Activated naive CD4-positive, alpha-beta T cell treated with anti-CD3 and anti-CD28 coated beads, Interleukin-2, amount 10 ng/mL, durations not matched to agents 7 days and 5 days (primary cell): Measurements from ENCODE around the gene HSD17B12.

Experiments used
- CTCF ChIA-PET: fragments of 350-600 bp; sonication (Branson Sonifier 250); formaldehyde crosslinking; loops from one replicate; lab custom pipeline; 2021; ENCODE audit warnings: antibody characterized with exemption; lab: Charles Lee
- DNase-seq: peaks from one replicate; pipeline ENCODE4 v3.0.0-alpha.2; 2020
- H3K27ac Mint-ChIP-seq: one replicate; pipeline ENCODE4 v1.8.0; 2021; ENCODE audit warnings: mild to moderate bottlenecking, moderate library complexity, mixed read lengths
- H3K27me3 Mint-ChIP-seq: one replicate; pipeline ENCODE4 v1.8.0; 2021; ENCODE audit warnings: mild to moderate bottlenecking, mixed read lengths
- H3K36me3 Mint-ChIP-seq: one replicate; pipeline ENCODE4 v1.8.0; 2021; ENCODE audit warnings: mixed read lengths
- H3K4me1 Mint-ChIP-seq: one replicate; pipeline ENCODE4 v1.8.0; 2021; ENCODE audit warnings: mixed read lengths
- H3K4me3 Mint-ChIP-seq: one replicate; pipeline ENCODE4 v1.8.0; 2021; ENCODE audit warnings: mild to moderate bottlenecking, moderate library complexity, mixed read lengths
- H3K9me3 Mint-ChIP-seq: one replicate; pipeline ENCODE4 v1.8.0; 2021; ENCODE audit warnings: mixed read lengths

HSD17B12 gene

DNA sequence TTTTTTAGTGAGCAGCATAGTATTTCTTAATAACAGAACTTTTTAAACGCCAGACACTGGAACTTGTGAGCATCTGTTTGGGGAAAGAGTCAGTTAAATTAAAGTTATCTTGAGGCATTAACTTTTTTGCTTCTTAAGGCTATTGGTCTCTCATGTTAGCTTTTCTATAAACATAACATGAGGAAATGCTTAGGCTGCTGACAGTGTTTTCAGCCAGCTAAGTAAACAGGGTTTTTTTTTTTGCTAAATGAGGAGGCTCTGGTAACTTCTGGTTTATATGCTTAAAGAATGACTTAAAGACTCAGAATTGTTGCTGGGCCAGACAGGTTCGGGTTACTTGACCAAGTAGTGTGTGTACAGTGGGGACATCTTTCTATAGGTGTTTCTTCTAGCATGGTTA is 104.3 kb downstream of the HSD17B12 start:
- Mint-ChIP-seq H3K4me3 (no peak overlapping the region), H3K9me3 (peaks cover 14% of the 10 kb centered on the region), H3K36me3 (peaks cover 16% of the 10 kb centered on the region), H3K4me1 (peaks cover 2% of the 10 kb centered on the region), H3K27me3 (no peaks in the 10 kb centered on the region), H3K27ac (no peak overlapping the region)
- no peak for DNase-seq
- CTCF ChIA-PET = no interaction called here

- H3K4me1 Mint-ChIP-seq = peaks cover 2% of the 10 kb centered on the region
- H3K27me3 Mint-ChIP-seq = no peaks in the 10 kb centered on the region
- DNase-seq = no peak
- peaks cover 16% of the 10 kb centered on the region for H3K36me3 Mint-ChIP-seq
- peaks cover 14% of the 10 kb centered on the region for H3K9me3 Mint-ChIP-seq
- no peak overlapping the region for H3K4me3 Mint-ChIP-seq
- no peak overlapping the region for H3K27ac Mint-ChIP-seq
- CTCF ChIA-PET = no interaction called here
These were observed 104.8 kb downstream of the HSD17B12 start for GRCh38 chr11:43785318-43785717.

GRCh38 chr11:43786016-43786415 is 105.5 kb downstream of the HSD17B12 start:
- Mint-ChIP-seq H3K27ac (no peak overlapping the region), H3K27me3 (no peaks in the 10 kb centered on the region), H3K4me1 (peaks cover 2% of the 10 kb centered on the region), H3K36me3 (peaks cover 15% of the 10 kb centered on the region), H3K9me3 (peaks cover 14% of the 10 kb centered on the region), H3K4me3 (no peak overlapping the region)
- CTCF ChIA-PET = no interaction called here
- no peak for DNase-seq

GRCh38 chr11:43787824-43788223 is 107.3 kb downstream of the HSD17B12 start:
- Mint-ChIP-seq H3K4me1 (peaks cover 2% of the 10 kb centered on the region), H3K27me3 (no peaks in the 10 kb centered on the region), H3K9me3 (peaks cover 14% of the 10 kb centered on the region), H3K36me3 (peaks cover 14% of the 10 kb centered on the region), H3K4me3 (no peak overlapping the region), H3K27ac (no peak overlapping the region)
- CTCF ChIA-PET = interaction anchor here (0.7 kb wide), 1 partner anchor 38 kb away, joined by 3 read pairs; no protein-coding TSS in a partner anchor
- no peak for DNase-seq

DNA sequence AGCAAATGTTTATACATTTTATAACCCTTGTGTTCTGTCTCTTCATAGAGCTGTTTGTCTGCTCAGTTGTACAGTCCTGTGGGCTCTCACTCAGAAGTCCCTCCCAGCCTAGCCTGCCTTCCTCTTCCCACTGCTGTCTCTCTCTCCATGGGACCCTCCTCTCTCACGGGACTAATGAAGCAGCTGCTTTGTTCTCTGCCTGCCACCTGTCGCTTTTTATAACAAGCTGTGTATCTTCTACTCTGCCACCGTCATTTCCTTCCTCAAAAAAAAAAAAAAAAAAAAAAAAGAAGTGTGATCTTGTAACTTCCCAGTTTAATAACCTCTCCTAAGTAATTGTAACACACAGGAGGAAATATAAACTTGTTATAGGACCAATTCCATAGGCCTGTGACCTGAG is 107.9 kb downstream of the HSD17B12 start:
- CTCF ChIA-PET = interaction anchor here (0.7 kb wide), 1 partner anchor 38 kb away, joined by 3 read pairs; no protein-coding TSS in a partner anchor
- peaks cover 13% of the 10 kb centered on the region for H3K9me3 Mint-ChIP-seq
- H3K4me1 Mint-ChIP-seq = peaks cover 2% of the 10 kb centered on the region
- H3K4me3 Mint-ChIP-seq = no peak overlapping the region
- no peak for DNase-seq
- no peaks in the 10 kb centered on the region for H3K27me3 Mint-ChIP-seq
- no peak overlapping the region for H3K27ac Mint-ChIP-seq
- H3K36me3 Mint-ChIP-seq = peaks cover 14% of the 10 kb centered on the region

GRCh38 chr11:43789700-43790443 is 109.3 kb downstream of the HSD17B12 start:
- H3K27me3 Mint-ChIP-seq = no peaks in the 10 kb centered on the region
- peaks cover 2% of the 10 kb centered on the region for H3K4me1 Mint-ChIP-seq
- H3K36me3 Mint-ChIP-seq = peaks cover 6% of the 10 kb centered on the region
- CTCF ChIA-PET = no interaction called here
- DNase-seq = no peak
- peaks cover 3% of the 10 kb centered on the region for H3K9me3 Mint-ChIP-seq
- no peak overlapping the region for H3K4me3 Mint-ChIP-seq
- no peak overlapping the region for H3K27ac Mint-ChIP-seq

DNA sequence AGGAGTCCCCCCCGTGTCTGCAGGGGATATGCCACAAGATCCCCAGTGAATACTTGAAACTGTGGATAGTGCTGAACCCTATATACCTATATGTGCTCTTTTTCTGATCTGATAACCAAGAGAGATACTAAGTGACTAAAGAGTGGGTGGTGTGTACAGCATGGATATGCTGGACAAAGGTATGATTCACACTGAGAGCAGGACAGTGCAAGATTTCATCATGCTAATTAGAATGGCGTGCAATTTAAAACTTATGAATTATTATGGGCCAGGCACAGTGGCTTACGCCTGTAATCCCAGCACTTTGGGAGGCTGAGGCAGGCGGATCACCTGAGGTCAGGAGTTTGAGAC is 109.9 kb downstream of the HSD17B12 start:
- Mint-ChIP-seq H3K9me3 (no peaks in the 10 kb centered on the region), H3K27me3 (no peaks in the 10 kb centered on the region), H3K4me1 (peaks cover 2% of the 10 kb centered on the region), H3K4me3 (no peak overlapping the region), H3K36me3 (peaks cover 6% of the 10 kb centered on the region), H3K27ac (no peak overlapping the region)
- no peak for DNase-seq
- CTCF ChIA-PET = no interaction called here

- Mint-ChIP-seq H3K27me3 (no peaks in the 10 kb centered on the region), H3K36me3 (peaks cover 15% of the 10 kb centered on the region), H3K4me1 (no peaks in the 10 kb centered on the region), H3K27ac (no peak overlapping the region), H3K9me3 (no peaks in the 10 kb centered on the region), H3K4me3 (no peak overlapping the region)
- CTCF ChIA-PET = no interaction called here
- DNase-seq = no peak
These were observed 116.8 kb downstream of the HSD17B12 start for GRCh38 chr11:43797337-43797736.

GRCh38 chr11:43797866-43798265 is 117.3 kb downstream of the HSD17B12 start:
- Mint-ChIP-seq H3K27ac (no peak overlapping the region), H3K9me3 (no peaks in the 10 kb centered on the region), H3K27me3 (no peaks in the 10 kb centered on the region), H3K4me3 (no peak overlapping the region), H3K4me1 (no peaks in the 10 kb centered on the region), H3K36me3 (peaks cover 15% of the 10 kb centered on the region)
- CTCF ChIA-PET = no interaction called here
- no peak for DNase-seq

GRCh38 chr11:43802509-43802908 is 122.0 kb downstream of the HSD17B12 start:
- H3K27me3 Mint-ChIP-seq = no peaks in the 10 kb centered on the region
- CTCF ChIA-PET = no interaction called here

DNA sequence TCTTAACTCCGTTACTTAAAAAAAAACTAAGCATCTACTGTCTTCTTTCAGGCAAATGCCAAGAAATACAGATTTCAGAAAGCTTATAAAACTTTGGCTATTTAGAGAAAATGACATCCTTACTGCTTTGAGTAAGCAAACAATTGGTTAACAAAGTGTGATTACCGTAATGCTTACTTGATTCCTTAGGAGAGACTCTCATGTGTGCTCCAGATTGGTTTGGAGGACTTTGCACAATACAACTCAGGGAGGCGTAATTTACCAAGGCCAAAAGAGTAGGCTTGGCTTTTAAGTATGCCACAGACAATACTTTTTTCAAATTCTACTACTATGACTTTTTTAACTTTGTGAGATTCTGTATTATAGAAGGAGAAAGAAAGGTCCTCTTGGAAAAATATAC is 123.2 kb downstream of the HSD17B12 start:
- Mint-ChIP-seq H3K4me1 (no peaks in the 10 kb centered on the region), H3K27ac (no peak overlapping the region), H3K27me3 (no peaks in the 10 kb centered on the region), H3K36me3 (peaks cover 27% of the 10 kb centered on the region), H3K4me3 (no peak overlapping the region), H3K9me3 (peaks cover 6% of the 10 kb centered on the region)
- no peak for DNase-seq
- CTCF ChIA-PET = no interaction called here

More at GRCh38 chr11:43802509-43802908, 122.0 kb downstream of the HSD17B12 start:
- DNase-seq = no peak
- Mint-ChIP-seq H3K4me3 (no peak overlapping the region), H3K9me3 (peaks cover 6% of the 10 kb centered on the region), H3K27ac (no peak overlapping the region), H3K4me1 (no peaks in the 10 kb centered on the region), H3K36me3 (peaks cover 27% of the 10 kb centered on the region)

DNA sequence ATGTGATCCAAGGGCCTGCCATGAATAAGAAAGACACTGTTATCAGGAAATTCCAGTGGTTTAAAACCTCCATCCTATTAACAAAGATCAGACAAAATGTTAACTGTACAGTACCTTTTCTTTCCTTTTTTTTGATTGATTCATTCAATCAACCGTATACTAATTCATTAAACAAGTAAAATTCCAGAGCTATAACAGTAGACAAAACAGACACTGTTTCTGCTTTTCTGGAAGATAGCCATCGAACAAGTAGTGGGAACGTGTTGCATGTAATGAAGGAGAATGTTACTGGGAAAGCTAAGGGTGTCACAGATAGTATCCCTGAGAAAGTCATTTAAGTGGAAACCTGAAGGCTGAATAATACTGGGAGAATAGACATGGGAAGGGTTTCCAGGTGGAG is 126.4 kb downstream of the HSD17B12 start:
- peaks cover 6% of the 10 kb centered on the region for H3K9me3 Mint-ChIP-seq

DNA sequence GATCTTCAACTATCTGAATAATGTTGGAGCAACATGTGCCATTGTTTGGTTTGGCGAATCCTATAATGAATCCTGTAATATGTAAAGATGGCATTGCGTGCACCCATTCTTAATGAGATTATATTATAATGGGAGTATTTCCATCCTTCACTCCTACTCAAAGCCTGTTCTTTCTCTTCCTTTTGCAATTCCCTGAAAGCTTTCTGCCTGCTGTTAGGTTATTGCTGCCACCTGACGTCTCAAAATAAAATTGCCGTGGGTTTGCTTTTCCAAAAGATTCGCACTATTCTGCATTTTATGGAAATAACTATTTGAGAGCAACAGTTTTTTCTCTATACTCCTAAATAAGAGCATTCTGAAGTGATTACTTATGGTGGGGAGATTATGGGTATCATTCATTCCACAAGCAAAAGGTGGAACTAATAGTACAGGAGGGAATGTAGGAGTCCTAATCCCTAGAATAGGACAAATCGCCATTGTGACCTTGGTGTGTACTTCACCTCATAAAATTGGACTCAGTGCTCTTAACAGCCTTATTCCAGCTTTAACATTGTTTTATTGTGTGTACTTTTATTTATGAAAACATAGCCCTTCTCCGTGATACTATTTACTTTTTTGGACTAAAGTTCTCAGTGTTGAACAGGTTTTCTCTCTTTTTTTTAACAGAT is 130.5 kb downstream of the HSD17B12 start:
- Mint-ChIP-seq H3K4me3 (no peak overlapping the region), H3K36me3 (peaks cover 2% of the 10 kb centered on the region), H3K27ac (no peak overlapping the region), H3K4me1 (no peaks in the 10 kb centered on the region), H3K27me3 (no peaks in the 10 kb centered on the region), H3K9me3 (no peaks in the 10 kb centered on the region)
- DNase-seq = no peak
- CTCF ChIA-PET = no interaction called here

More for the DNA sequence above, 126.4 kb downstream of the HSD17B12 start:
- Mint-ChIP-seq H3K27me3 (no peaks in the 10 kb centered on the region), H3K4me1 (no peaks in the 10 kb centered on the region), H3K27ac (no peak overlapping the region), H3K36me3 (peaks cover 12% of the 10 kb centered on the region), H3K4me3 (no peak overlapping the region)
- no peak for DNase-seq
- CTCF ChIA-PET = no interaction called here

DNA sequence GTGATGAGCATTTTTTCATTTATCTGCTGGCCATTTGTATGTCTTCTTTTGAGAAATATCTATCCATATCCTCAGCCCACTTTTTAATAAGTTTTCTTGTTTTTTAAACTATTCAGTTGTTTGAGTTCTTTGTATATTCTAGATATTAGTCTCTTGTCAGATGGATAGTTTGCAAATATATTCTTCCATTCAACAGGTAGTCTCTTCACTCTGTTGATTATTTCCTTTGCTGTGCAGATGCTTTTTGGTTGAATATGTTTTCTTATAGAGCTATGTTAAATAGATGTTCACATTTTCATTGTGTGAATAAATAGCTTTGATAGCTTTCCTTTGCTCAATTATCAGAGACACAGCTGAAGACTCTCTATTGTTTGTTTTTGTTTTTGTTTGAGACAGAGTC is 131.9 kb downstream of the HSD17B12 start:
- Mint-ChIP-seq H3K4me3 (no peak overlapping the region), H3K27ac (no peak overlapping the region), H3K27me3 (no peaks in the 10 kb centered on the region), H3K36me3 (peaks cover 3% of the 10 kb centered on the region), H3K9me3 (no peaks in the 10 kb centered on the region), H3K4me1 (no peaks in the 10 kb centered on the region)
- no peak for DNase-seq
- CTCF ChIA-PET = no interaction called here

- Mint-ChIP-seq H3K4me1 (no peaks in the 10 kb centered on the region), H3K27ac (no peak overlapping the region), H3K9me3 (no peaks in the 10 kb centered on the region), H3K27me3 (no peaks in the 10 kb centered on the region), H3K36me3 (peaks cover 12% of the 10 kb centered on the region), H3K4me3 (no peak overlapping the region)
- no peak for DNase-seq
- CTCF ChIA-PET = no interaction called here
These were observed 137.7 kb downstream of the HSD17B12 start for GRCh38 chr11:43818220-43818619.
